CD1c-positive myeloid dendritic cell (primary cell): ENCODE results near the gene NRXN2.

ENCODE experiments used
- DNase-seq: peaks from one replicate; pipeline ENCODE4 v3.0.0-alpha.2; 2016; ENCODE audit errors: extremely low spot score

The NRXN2 gene

GRCh38 chr11:64591257-64592233, 131.5 kb downstream of the NRXN2 start:
- DNase-seq, result no peak

GRCh38 chr11:64590763-64591221, 132.2 kb downstream of the NRXN2 start, which contains the start of gene SLC22A12:
TSS of gene SLC22A12 (plus strand) at chr11:64591220. CDS start at chr11:64591557, 337 bp downstream.
- no peak for DNase-seq

GRCh38 chr11:64588701-64589100, 134.3 kb downstream of the NRXN2 start:
- no peak for DNase-seq

GRCh38 chr11:64586366-64586765, 136.6 kb downstream of the NRXN2 start:
- no peak for DNase-seq

- no peak for DNase-seq
These were observed 137.8 kb downstream of the NRXN2 start for GRCh38 chr11:64585150-64585549.

GRCh38 chr11:64583296-64584262, 139.4 kb downstream of the NRXN2 start:
- no peak for DNase-seq

GRCh38 chr11:64582885-64583284, 140.1 kb downstream of the NRXN2 start:
- DNase-seq, result no peak

GRCh38 chr11:64581057-64581523, 141.9 kb downstream of the NRXN2 start:
- no peak for DNase-seq

GRCh38 chr11:64580412-64580811, 142.6 kb downstream of the NRXN2 start:
- DNase-seq, result no peak

GRCh38 chr11:64577202-64577601, 145.8 kb downstream of the NRXN2 start:
- no peak for DNase-seq

GRCh38 chr11:64572143-64572542, 150.9 kb downstream of the NRXN2 start:
- DNase-seq, result no peak

GRCh38 chr11:64571410-64572091, 151.4 kb downstream of the NRXN2 start:
- no peak for DNase-seq

GRCh38 chr11:64571050-64571409, 152.0 kb downstream of the NRXN2 start:
- no peak for DNase-seq

GRCh38 chr11:64570341-64570740, 152.7 kb downstream of the NRXN2 start:
- no peak for DNase-seq

- DNase-seq, result no peak
These were observed 153.6 kb downstream of the NRXN2 start for GRCh38 chr11:64569300-64569970.

- no peak for DNase-seq
These were observed 154.3 kb downstream of the NRXN2 start for GRCh38 chr11:64568584-64569140.

GRCh38 chr11:64568041-64568571, 154.9 kb downstream of the NRXN2 start:
- no peak for DNase-seq

- no peak for DNase-seq
These were observed 155.8 kb downstream of the NRXN2 start for GRCh38 chr11:64566915-64567891.
